K562 (cell line): ENCODE results near the gene ASRGL1. TPM values are rescaled to one million over a fixed set of nuclear protein-coding genes. Genes with fewer than 3 reads are reported as not detected.
A peak's percentile ranks its signal among the peaks of the same experiment; 100 is the strongest.

ENCODE experiments used
- ATAC-seq: fragments of 200-7000 bp; cut with Tn5 transposase; 3 replicates; pipeline ENCODE4 v1.9.1; 2020; ENCODE audit warnings: moderate library complexity
- BruUV-seq: library from RNA; stranded (reverse); fragments of 400-500 nt; replicated peaks from 2 replicates; lab custom pipeline; 2021; lab: Mats Ljungman, UMichigan
- CTCF ChIA-PET: fragments of 300-600 bp; formaldehyde crosslinking; extraction: SDS; loops from one replicate; lab custom pipeline; 2021; ENCODE audit warnings: low intra/inter-chr PET ratio; lab: Yijun Ruan, JAX
- POLR2A ChIA-PET: fragments of 300-600, 350-650 bp; sonication (Branson Sonifier 250); formaldehyde crosslinking; extraction: SDS; loops from one replicate; lab custom pipeline; 2021; ENCODE audit warnings: antibody characterized with exemption, inconsistent platforms; lab: Yijun Ruan, JAX
- DNase-seq, 4 experiments: peaks; one replicate each; pipeline versions ENCODE4 v3.0.0 to v3.0.0-alpha.2; 2011 to 2018; ENCODE audit warnings: low spot score in 3 of 4, mixed read lengths in 3 of 4; ENCODE audit errors: extremely low read depth in 1 of 4
- FAIRE-seq: peaks from 2 replicates; lab custom pipeline; 2011; peaks lifted over from hg19 to GRCh38; lab: Jason Lieb, UNC
- H2AFZ ChIP-seq: 2 replicates; pipeline ENCODE4 v1.6.0; 2011; ENCODE audit warnings: low read depth, low read length, control low read depth, inconsistent platforms
- H3K27ac ChIP-seq: fragments of 200-600 bp; 3 replicates; pipeline ENCODE4 v1.8.0; 2011; ENCODE audit warnings: low read depth, mild to moderate bottlenecking, control low read depth, inconsistent platforms, low read length, moderate library complexity, mixed read lengths; ENCODE audit errors: extremely low read depth
- H3K27me3 ChIP-seq, 2 experiments: fragments of 300-600 bp in 1 of 2; 2 replicates in 1 of 2; 3 replicates in 1 of 2; pipeline versions ENCODE4 v1.6.0 to v1.8.0; 2011; ENCODE audit warnings: inconsistent platforms in 2 of 2, low read length in 2 of 2, mild to moderate bottlenecking in 1 of 2, mixed read lengths in 1 of 2, moderate library complexity in 1 of 2; ENCODE audit not compliant: control insufficient read depth in 2 of 2, insufficient read depth in 2 of 2
- H3K36me3 ChIP-seq: fragments of 300-600 bp; 3 replicates; pipeline ENCODE4 v1.8.0; 2011; ENCODE audit warnings: mild to moderate bottlenecking, low read length, inconsistent platforms; ENCODE audit not compliant: control insufficient read depth, insufficient read depth
- H3K4me1 ChIP-seq, 2 experiments: fragments of 200-600 bp in 1 of 2; replicated peaks in 1 of 2; 2 replicates in 1 of 2; 3 replicates in 1 of 2; pipeline versions ENCODE4 v1.5.1 to v1.8.0; 2011; ENCODE audit warnings: inconsistent platforms in 2 of 2, low read length in 2 of 2, mild to moderate bottlenecking in 1 of 2, mixed read lengths in 1 of 2, moderate library complexity in 1 of 2; ENCODE audit not compliant: control insufficient read depth in 2 of 2, insufficient read depth in 2 of 2
- H3K4me2 ChIP-seq: 2 replicates; pipeline ENCODE4 v1.6.1; 2011; ENCODE audit warnings: low read length, control low read depth, inconsistent platforms, mixed read lengths; ENCODE audit not compliant: insufficient read depth
- H3K4me3 ChIP-seq: fragments of 200-600 bp; sonication (generic), shearing (Covaris generic); 2 replicates; pipeline ENCODE4 v1.5.1; 2016; ENCODE audit warnings: control low read depth, inconsistent platforms
- H3K79me2 ChIP-seq: fragments of 200-600 bp; 3 replicates; pipeline ENCODE4 v1.8.0; 2011; ENCODE audit warnings: low read length, inconsistent platforms; ENCODE audit not compliant: control insufficient read depth, insufficient read depth
- H3K9ac ChIP-seq, 2 experiments: 2 replicates each; pipeline versions ENCODE4 v1.6.0 to v1.6.1; 2011; ENCODE audit warnings: low read depth in 2 of 2, low read length in 2 of 2, control low read depth in 1 of 2, inconsistent platforms in 1 of 2, mild to moderate bottlenecking in 1 of 2, mixed read lengths in 1 of 2; ENCODE audit not compliant: insufficient read depth in 1 of 2
- H3K9me1 ChIP-seq: one replicate; pipeline ENCODE4 v1.6.0; 2011; ENCODE audit warnings: inconsistent platforms, mild to moderate bottlenecking, low read length, moderate library complexity; ENCODE audit not compliant: control insufficient read depth, insufficient read depth
- H3K9me3 ChIP-seq: replicated peaks from 2 replicates; pipeline ENCODE4 v1.5.1; 2011; ENCODE audit warnings: low read depth, low read length, inconsistent platforms; ENCODE audit not compliant: control insufficient read depth, insufficient read depth
- H4K20me1 ChIP-seq: replicated peaks from 2 replicates; pipeline ENCODE4 v1.6.1; 2011; ENCODE audit warnings: low read length, inconsistent platforms, mixed read lengths; ENCODE audit not compliant: control insufficient read depth, insufficient read depth
- BCOR ChIP-seq: fragments of 450-650 bp; IDR thresholded peaks from 2 replicates; pipeline ENCODE4 v1.6.1; 2016
- FOXA3 ChIP-seq, 2 experiments: fragments of 450-650 bp in 1 of 2; sonication (generic) in 1 of 2; formaldehyde crosslinking; IDR thresholded peaks in 1 of 2; conservative IDR thresholded peaks in 1 of 2; 2 replicates each; pipeline versions ENCODE4 v1.4.0 to v1.8.0; 2020 to 2022; ENCODE audit warnings: mild to moderate bottlenecking in 2 of 2, missing genetic modification reagents in 1 of 2
- KDM1A ChIP-seq, 2 experiments: fragments of 450-650 bp; IDR thresholded peaks; 2 replicates each; pipeline ENCODE4 v1.6.1; 2016; ENCODE audit warnings: mild to moderate bottlenecking in 2 of 2
- KHSRP ChIP-seq: fragments of 450-650 bp; IDR thresholded peaks from 2 replicates; pipeline ENCODE4 v1.6.1; 2017
- RBM25 ChIP-seq: fragments of 200-400 bp; formaldehyde crosslinking; IDR thresholded peaks from 2 replicates; pipeline ENCODE4 v1.6.1; 2018; ENCODE audit warnings: low read length, low read depth, moderate library complexity; ENCODE audit not compliant: severe bottlenecking
- WGBS: fragments of 100-300 bp; shearing (Covaris generic); methylation state at CpG from one replicate; pipeline ENCODE4 v1.1.6; 2016; ENCODE audit warnings: low coverage, mixed read lengths; ENCODE audit not compliant: insufficient coverage; ENCODE audit errors: missing lambda C conversion rate; 5-methylcytosine and 5-hydroxymethylcytosine counted together
- in situ Hi-C: fragments of 300-500 bp; cut with MboI; formaldehyde crosslinking; loops from 4 replicates; pipeline ENCODE4 v1.15.0; 2018; ENCODE audit warnings: inconsistent platforms, mixed read lengths
- intact Hi-C: fragments of 100-400 bp; cut with micrococcal nuclease; formaldehyde crosslinking; loops from 2 replicates; pipeline ENCODE4 v1.14.2; 2022
- polyA plus RNA-seq, 8 experiments: library from polyadenylated mRNA; depleted of rRNA in 4 of 8; stranded (reverse) in 5 of 8; unstranded in 3 of 8; fragments of >200 nt; fragmentation: Nextera tagmentation in 2 of 8; fragmentation: Illumina TruSeq in 1 of 8; extraction: Ambion mirVana in 2 of 8; extraction: Trizol in 1 of 8; gene quantifications; 2 replicates each; pipeline versions ENCODE4 v1.2.1 to v1.2.3, GENCODE V29; 2011 to 2014; ENCODE audit warnings: inconsistent platforms in 1 of 8, missing spikeins in 1 of 8
- total RNA-seq, 7 experiments: library from RNA; depleted of rRNA in 6 of 7; stranded (reverse); fragments of >200 nt in 6 of 7; fragmentation: Illumina TruSeq in 2 of 7; extraction: Trizol in 2 of 7; gene quantifications; 2 replicates each; pipeline versions ENCODE4 v1.2.1 to v1.2.3, GENCODE V29; 2011 to 2021; ENCODE audit warnings: low replicate concordance in 1 of 7

ASRGL1 gene
- total and polyA plus RNA-seq, 9 of the 15 experiments (the other 6 are each of a cell fraction or from before 2014, with no cell fraction given) = 3.1 to 23.0 (median 11.2) TPM

- peak; percentile 9; the same call in 1 of the 2 replicates for TF ChIP-seq BCOR
- no peak for TF ChIP-seq FOXA3 (CRISPR knock-in tag; conservative IDR thresholded peaks at IDR 0.05 in 1 of 2, IDR thresholded peaks at IDR 0.05 in 1 of 2)
- ATAC-seq (no peak), DNase-seq (no peak), FAIRE-seq (no peak)
- CTCF ChIA-PET = no interaction called here
- no peaks in the 10 kb centered on the region for H3K79me2 ChIP-seq
- no peaks in the 10 kb centered on the region for H3K9me3 ChIP-seq
- POLR2A ChIA-PET = interaction anchor here (0.7 to 1.0 kb wide), 4 partner anchors 11 to 171 kb away, joined by 3 to 5 read pairs (median 4); partner anchors contain the start of gene EEF1G
- no peaks in the 10 kb centered on the region for H3K36me3 ChIP-seq
- H4K20me1 ChIP-seq = no peaks in the 10 kb centered on the region
- in situ Hi-C loops (no loop called here), intact Hi-C loops (no loop called here)
- H3K4me1 ChIP-seq = peaks cover 23 to 43% of the 10 kb centered on the region in 2 experiments
- H3K27me3 ChIP-seq = no peaks in the 10 kb centered on the region
- peak overlapping the region in 1 of 2 experiments; percentile 23; a peak in 1 of 4 replicates for H3K9ac ChIP-seq
- no peaks in the 10 kb centered on the region for H3K9me1 ChIP-seq
- H3K27ac ChIP-seq = no peak overlapping the region
- H3K4me2 ChIP-seq = no peak overlapping the region
- no peak overlapping the region for H2AFZ ChIP-seq
- BruUV-seq = no TSS peak
- H3K4me3 ChIP-seq = no peak overlapping the region
- WGBS = 77% methylated on average over 12 of the region's 12 CpGs
Observed at GRCh38 chr11:62402960-62403730, 65.9 kb downstream of the ASRGL1 start.

- ATAC-seq (no peak), DNase-seq (no peak), FAIRE-seq (no peak)
- WGBS = 80% methylated on average over 6 of the region's 6 CpGs
- Histone ChIP-seq H2AFZ (no peak overlapping the region), H3K4me3 (no peak overlapping the region), H3K9me1 (no peaks in the 10 kb centered on the region), H3K27ac (no peak overlapping the region), H3K4me1 (peaks cover 12 to 30% of the 10 kb centered on the region in 2 experiments; a peak in 4 of 5 replicates), H3K36me3 (no peaks in the 10 kb centered on the region), H3K9me3 (no peaks in the 10 kb centered on the region), H3K27me3 (no peaks in the 10 kb centered on the region), H3K79me2 (no peaks in the 10 kb centered on the region), H3K9ac (no peak overlapping the region), H3K4me2 (no peak overlapping the region)
- in situ Hi-C loops = no loop called here
- POLR2A ChIA-PET = no interaction called here
- intact Hi-C loops = no loop called here
- TF ChIP-seq BCOR (peak; percentile 39; the same call in 1 of the 2 replicates), KHSRP (no peak), RBM25 (peak; percentile 85), KDM1A (IDR thresholded peaks at IDR 0.05) (0 out of 4 replicates have a peak, but pooled peaks of 1 of the 2 experiments have one; percentile 15)
- TF ChIP-seq, all 486 proteins: peak for 3
- CTCF ChIA-PET = no interaction called here
- H4K20me1 ChIP-seq = no peaks in the 10 kb centered on the region
- no TSS peak for BruUV-seq
Observed at GRCh38 chr11:62404435-62404834, 67.2 kb downstream of the ASRGL1 start.
